ENCODE data around the gene ADAM8.
"Not testable (repeated sequence)": the region's sequence is repeated elsewhere in the genome, so short reads cannot be mapped to it uniquely, and the experiment has no call there.

Gene ADAM8

GRCh38 chr10:133247681-133248333 is 28.9 kb downstream of the ADAM8 start:
- no peak for DNase-seq

- DNase-seq = no peak
These were observed 30.4 kb downstream of the ADAM8 start for GRCh38 chr10:133246236-133246626.

GRCh38 chr10:133245439-133246235 is 31.0 kb downstream of the ADAM8 start:
- DNase-seq = no peak

GRCh38 chr10:133243593-133243992 is 33.1 kb downstream of the ADAM8 start:
- no peak for DNase-seq

- no peak for DNase-seq
These were observed 33.9 kb downstream of the ADAM8 start for GRCh38 chr10:133242611-133243356.

GRCh38 chr10:133241501-133242205 is 35.0 kb downstream of the ADAM8 start:
- no peak for DNase-seq

- no peak for DNase-seq
These were observed 36.7 kb downstream of the ADAM8 start for GRCh38 chr10:133239990-133240389.

- no peak for DNase-seq
These were observed 38.2 kb downstream of the ADAM8 start for GRCh38 chr10:133238466-133238804.

- no peak for DNase-seq
These were observed 38.8 kb downstream of the ADAM8 start, which contains the start of gene VENTX for GRCh38 chr10:133237588-133238465. Gene VENTX, plus strand, starts transcription at chr10:133237855. Its CDS starts 60 bp downstream, at chr10:133237915.

- no peak for DNase-seq
These were observed 39.5 kb downstream of the ADAM8 start for GRCh38 chr10:133237241-133237587.

- DNase-seq = no peak
These were observed 40.0 kb downstream of the ADAM8 start for GRCh38 chr10:133236401-133237240.

- DNase-seq = no peak
These were observed 40.7 kb downstream of the ADAM8 start for GRCh38 chr10:133235932-133236331.

GRCh38 chr10:133235265-133235855 is 41.3 kb downstream of the ADAM8 start:
- no peak for DNase-seq

- not testable (repeated sequence) for DNase-seq
These were observed 41.9 kb downstream of the ADAM8 start for GRCh38 chr10:133234796-133235195.

GRCh38 chr10:133231946-133232574 is 44.6 kb downstream of the ADAM8 start:
- DNase-seq = no peak

- DNase-seq = no peak
These were observed 45.3 kb downstream of the ADAM8 start for GRCh38 chr10:133231244-133231945.

GRCh38 chr10:133230387-133231195 is 46.1 kb downstream of the ADAM8 start:
- DNase-seq = no peak

- no peak for DNase-seq
These were observed 46.7 kb downstream of the ADAM8 start, which contains the start of gene UTF1 for GRCh38 chr10:133230044-133230361. Gene UTF1, plus strand, starts transcription at chr10:133230217. Its CDS starts 72 bp downstream, at chr10:133230289.

All from KG1 (cell line).